BJ (cell line): Measurements from ENCODE around the gene HYAL2. TPM values are rescaled to one million over a fixed set of nuclear protein-coding genes. Genes with fewer than 3 reads are reported as not detected.

Source experiments
- CTCF ChIA-PET: fragments of 350-600 bp; formaldehyde crosslinking; extraction: SDS; loops from one replicate; lab custom pipeline; 2021; ENCODE audit warnings: antibody characterized with exemption, inconsistent platforms; lab: Yijun Ruan, JAX
- POLR2A ChIA-PET: fragments of 300-600 bp; sonication (Branson Sonifier 250); formaldehyde crosslinking; extraction: SDS; loops from one replicate; lab custom pipeline; 2021; ENCODE audit warnings: antibody characterized with exemption; lab: Charles Lee
- DNase-seq: peaks from one replicate; pipeline ENCODE4 v3.0.0-alpha.2; 2011; ENCODE audit warnings: low read depth
- H3K27me3 ChIP-seq: 2 replicates; pipeline ENCODE4 v1.6.0; 2011; ENCODE audit warnings: low read length; ENCODE audit not compliant: control insufficient read depth, insufficient read depth
- H3K36me3 ChIP-seq: 2 replicates; pipeline ENCODE4 v1.5.1; 2011; ENCODE audit warnings: low read length; ENCODE audit not compliant: control insufficient read depth, insufficient read depth
- H3K4me3 ChIP-seq: 2 replicates; pipeline ENCODE4 v1.5.1; 2011; ENCODE audit warnings: low read depth, mild to moderate bottlenecking, control low read depth, low read length
- polyA plus RNA-seq: library from polyadenylated mRNA; depleted of rRNA; stranded (reverse); fragments of >200 nt; gene quantifications from 2 replicates; pipeline ENCODE4 v1.2.3, GENCODE V29; 2011
- TF ChIP-seq, protein P1 (sequence below): IDR thresholded peaks from 2 replicates; pipeline ENCODE4 v1.5.1; 2011; ENCODE audit warnings: low read depth, mild to moderate bottlenecking, control low read depth, inconsistent platforms, low read length, moderate library complexity; ENCODE audit not compliant: insufficient read depth

The HYAL2 gene
- polyA plus RNA-seq, 1 experiment: 63.2 TPM

DNA sequence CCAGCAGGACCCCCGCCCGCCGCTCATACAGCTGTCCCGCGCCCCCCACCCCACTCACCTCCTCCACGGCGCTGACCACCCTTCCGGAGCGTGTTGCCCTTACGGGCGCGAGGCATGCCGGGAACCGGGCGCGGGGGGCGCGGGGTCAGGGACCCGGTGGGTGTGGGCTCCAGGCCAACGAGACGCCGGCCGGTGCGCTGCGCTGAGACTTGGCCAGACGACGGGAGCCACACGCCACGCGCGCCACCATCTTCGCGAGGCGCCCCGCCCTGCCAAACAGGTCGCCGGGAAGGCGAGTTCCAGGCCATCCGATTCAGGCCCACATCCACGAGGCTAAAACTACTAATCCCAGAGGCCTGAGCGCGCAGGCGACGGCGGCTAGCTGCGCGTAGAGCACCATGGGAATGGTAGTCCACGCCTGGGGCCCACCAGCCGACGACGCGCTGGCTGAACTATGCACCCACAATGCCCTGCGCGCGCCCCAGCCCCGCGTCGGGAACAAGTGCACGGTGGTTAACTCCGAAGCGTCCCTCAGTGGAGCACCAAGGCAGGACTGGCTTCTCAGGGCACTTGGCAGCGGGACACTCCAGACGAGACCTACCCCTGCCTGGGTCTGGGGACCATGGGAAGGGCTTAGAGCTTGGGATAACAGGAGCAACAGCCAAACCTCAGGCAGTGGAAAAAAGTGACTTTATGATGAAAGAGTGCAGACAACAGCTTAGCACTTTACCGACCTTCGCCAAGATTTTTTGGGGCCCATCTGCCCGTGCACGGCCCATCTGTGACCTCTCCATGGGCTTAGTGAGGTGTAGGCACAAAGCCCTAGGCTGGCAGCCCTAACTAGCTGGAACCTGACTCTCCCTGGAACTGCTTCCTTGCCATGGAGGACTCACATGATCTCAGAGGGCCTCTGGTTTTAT, 30.1 kb downstream of the HYAL2 start, which contains the start of gene IFRD2:
Gene IFRD2, minus strand, starts transcription at position 271 of the 920 bp plus-strand sequence. Its CDS starts 155 bp downstream, at position 116.
- no peaks in the 10 kb centered on the region for H3K27me3 ChIP-seq
- ChIA-PET POLR2A (interaction anchor here (0.5 to 0.8 kb wide), 3 partner anchors 29 to 57 kb away, joined by 3 to 6 read pairs (median 5); no protein-coding TSS in a partner anchor), CTCF (interaction anchor here (0.6 to 1.5 kb wide), 13 partner anchors 10 to 167 kb away, joined by 3 to 5 read pairs (median 4); partner anchors contain the start of gene SEMA3B)
- peak within 1 kb of the TSS; percentile 88 for H3K4me3 ChIP-seq
- TF ChIP-seq, protein P1, sequence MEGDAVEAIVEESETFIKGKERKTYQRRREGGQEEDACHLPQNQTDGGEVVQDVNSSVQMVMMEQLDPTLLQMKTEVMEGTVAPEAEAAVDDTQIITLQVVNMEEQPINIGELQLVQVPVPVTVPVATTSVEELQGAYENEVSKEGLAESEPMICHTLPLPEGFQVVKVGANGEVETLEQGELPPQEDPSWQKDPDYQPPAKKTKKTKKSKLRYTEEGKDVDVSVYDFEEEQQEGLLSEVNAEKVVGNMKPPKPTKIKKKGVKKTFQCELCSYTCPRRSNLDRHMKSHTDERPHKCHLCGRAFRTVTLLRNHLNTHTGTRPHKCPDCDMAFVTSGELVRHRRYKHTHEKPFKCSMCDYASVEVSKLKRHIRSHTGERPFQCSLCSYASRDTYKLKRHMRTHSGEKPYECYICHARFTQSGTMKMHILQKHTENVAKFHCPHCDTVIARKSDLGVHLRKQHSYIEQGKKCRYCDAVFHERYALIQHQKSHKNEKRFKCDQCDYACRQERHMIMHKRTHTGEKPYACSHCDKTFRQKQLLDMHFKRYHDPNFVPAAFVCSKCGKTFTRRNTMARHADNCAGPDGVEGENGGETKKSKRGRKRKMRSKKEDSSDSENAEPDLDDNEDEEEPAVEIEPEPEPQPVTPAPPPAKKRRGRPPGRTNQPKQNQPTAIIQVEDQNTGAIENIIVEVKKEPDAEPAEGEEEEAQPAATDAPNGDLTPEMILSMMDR: no peak
- DNase-seq: peak; percentile 90
- H3K36me3 ChIP-seq: peaks cover 25% of the 10 kb centered on the region

DNA sequence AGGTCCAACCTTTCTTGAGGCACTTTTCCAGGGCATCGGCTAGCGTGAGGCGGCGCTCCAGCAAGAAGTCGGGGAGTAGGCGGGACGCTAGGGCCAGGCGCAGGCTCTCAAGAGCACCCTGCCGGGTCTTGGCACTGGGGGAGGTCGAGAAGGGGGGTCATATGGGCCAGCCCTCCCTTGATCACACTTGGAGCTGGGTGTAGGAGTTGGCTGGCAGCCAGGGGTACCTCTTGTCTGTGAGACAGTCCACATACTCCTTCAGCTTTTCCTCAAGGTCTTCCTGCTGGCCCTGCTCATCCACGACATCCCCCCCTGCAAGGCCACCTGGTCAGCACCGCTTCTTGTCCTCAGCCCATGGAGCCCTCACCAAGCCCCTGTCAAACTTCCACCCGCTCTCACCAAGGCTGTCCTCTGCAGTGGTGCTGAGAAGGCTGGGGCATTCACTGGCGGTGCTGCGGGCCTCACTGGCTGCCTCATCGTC, 32.3 kb downstream of the HYAL2 start:
- ChIA-PET CTCF (interaction anchor here (1.1 to 2.0 kb wide), 4 partner anchors 16 to 64 kb away, joined by 3 to 5 read pairs (median 4); partner anchors contain the start of gene GNAI2), POLR2A (no interaction called here)
- Histone ChIP-seq H3K4me3 (no peak overlapping the region), H3K36me3 (peaks cover 31% of the 10 kb centered on the region), H3K27me3 (no peaks in the 10 kb centered on the region)
- TF ChIP-seq, protein P1: no peak
- DNase-seq: no peak

DNA sequence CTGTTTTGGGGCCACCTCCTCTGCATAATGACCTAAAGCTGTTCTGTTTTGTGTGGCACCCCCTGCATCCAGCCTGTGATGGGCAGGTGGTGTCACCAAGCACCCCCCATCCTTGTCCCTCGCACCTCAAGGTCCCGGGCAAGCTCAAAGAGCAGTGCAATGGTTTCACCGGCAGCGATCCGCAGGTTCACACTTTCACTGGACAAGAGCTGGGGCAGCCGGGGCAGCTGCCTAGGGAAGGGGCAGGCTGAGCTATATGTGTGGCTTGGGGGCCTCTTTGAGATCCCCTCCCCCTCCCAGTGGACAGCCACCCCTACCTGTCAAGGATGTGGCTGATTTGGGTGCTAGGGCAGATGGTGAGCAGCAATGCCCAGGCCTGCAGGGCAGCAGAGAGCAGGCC, 33.4 kb downstream of the HYAL2 start:
- CTCF ChIA-PET: interaction anchor here (1.1 to 2.0 kb wide), 5 partner anchors 15 to 100 kb away, joined by 3 to 5 read pairs (median 4); partner anchors contain the start of gene GNAI2
- H3K4me3 ChIP-seq: no peak overlapping the region
- POLR2A ChIA-PET: no interaction called here
- no peaks in the 10 kb centered on the region for H3K27me3 ChIP-seq
- TF ChIP-seq, protein P1: no peak
- DNase-seq: no peak
- peaks cover 31% of the 10 kb centered on the region for H3K36me3 ChIP-seq

DNA sequence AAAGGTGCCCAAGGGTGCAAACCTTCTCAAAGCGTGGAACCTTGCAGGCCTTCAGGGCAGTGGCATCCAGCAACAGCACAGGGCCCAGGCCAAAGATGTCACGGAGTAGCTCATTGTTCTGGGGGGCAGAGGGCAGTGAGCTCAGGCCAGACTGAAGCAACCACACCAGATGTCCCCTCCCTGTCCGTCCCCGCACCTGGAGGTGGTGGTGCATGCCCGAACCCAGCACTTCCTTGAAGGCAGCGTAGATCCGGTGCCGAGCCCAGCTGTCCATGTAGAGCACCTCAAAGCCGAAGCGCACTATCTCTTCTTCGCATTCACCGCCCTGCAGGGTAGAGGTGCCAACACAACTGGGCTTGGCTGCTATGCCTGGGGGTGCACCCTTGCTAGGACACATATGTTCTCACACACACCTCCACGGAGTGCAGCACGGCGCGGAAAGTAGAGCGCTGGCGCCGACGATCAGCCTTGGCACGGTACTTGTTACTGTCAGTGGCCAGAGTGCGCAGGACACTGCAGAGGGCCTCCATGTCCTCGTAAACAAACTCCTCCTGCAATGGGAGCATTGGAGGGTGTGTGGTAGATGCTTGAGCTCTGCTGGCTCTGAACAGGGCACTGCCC, 34.0 kb downstream of the HYAL2 start:
- Histone ChIP-seq H3K4me3 (no peak overlapping the region), H3K27me3 (no peaks in the 10 kb centered on the region), H3K36me3 (peaks cover 31% of the 10 kb centered on the region)
- DNase-seq: no peak
- POLR2A ChIA-PET: no interaction called here
- TF ChIP-seq, protein P1: no peak
- CTCF ChIA-PET: interaction anchor here (0.6 to 2.0 kb wide), 5 partner anchors 7 to 99 kb away, joined by 3 to 5 read pairs (median 4); no protein-coding TSS in a partner anchor

DNA sequence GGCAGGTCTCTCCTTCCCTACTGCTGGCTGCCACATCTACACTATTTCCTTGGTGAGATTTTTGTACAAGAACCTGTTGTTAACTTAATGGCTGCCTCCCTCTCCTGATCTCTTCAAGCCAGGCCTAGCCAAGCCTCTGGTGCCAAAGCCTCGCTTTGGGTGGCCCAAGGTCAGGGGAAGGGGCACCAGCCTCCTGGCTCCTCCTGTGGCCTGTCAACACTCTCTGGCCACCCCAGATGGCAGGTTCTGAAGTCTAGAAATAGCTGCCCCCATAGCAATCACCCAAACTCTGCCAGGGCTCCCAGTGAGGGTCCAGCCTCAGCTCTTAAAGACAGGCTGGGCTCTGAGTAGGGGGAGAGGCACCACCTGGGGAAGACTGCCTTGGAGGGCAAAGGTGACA, 35.3 kb downstream of the HYAL2 start:
- POLR2A ChIA-PET: no interaction called here
- CTCF ChIA-PET: no interaction called here
- no peak for DNase-seq
- peaks cover 31% of the 10 kb centered on the region for H3K36me3 ChIP-seq
- TF ChIP-seq, protein P1: no peak
- H3K27me3 ChIP-seq: no peaks in the 10 kb centered on the region
- H3K4me3 ChIP-seq: no peak overlapping the region
